RWPE1 (cell line): Measurements from ENCODE around the gene RNU2-63P.
"Not testable (repeated sequence)": the region's sequence is repeated elsewhere in the genome, so short reads cannot be mapped to it uniquely, and the experiment has no call there.

Experiments used
- CTCF ChIA-PET: fragments of 350-600 bp; sonication (Branson Sonifier 250); formaldehyde crosslinking; extraction: SDS; loops from one replicate; lab custom pipeline; 2021; lab: Yijun Ruan, JAX
- POLR2A ChIA-PET: fragments of 400-600 bp; formaldehyde crosslinking; extraction: SDS; loops from one replicate; lab custom pipeline; 2020; ENCODE audit warnings: antibody characterized with exemption; ENCODE audit not compliant: low non-redundant PET; lab: Yijun Ruan, JAX
- DNase-seq: peaks from one replicate; pipeline ENCODE4 v3.0.0; 2012; ENCODE audit warnings: low spot score
- H3K27ac ChIP-seq: fragments of 450-650 bp; 2 replicates; pipeline ENCODE4 v1.5.1; 2017
- CTCF ChIP-seq: fragments of 450-650 bp; conservative IDR thresholded peaks from 2 replicates; pipeline ENCODE4 v1.5.1; 2017; ENCODE audit warnings: low read depth, mild to moderate bottlenecking

The RNU2-63P gene

GRCh38 chr2:88051792-88052191, 35.4 kb upstream of the RNU2-63P start:
- POLR2A ChIA-PET, result no interaction called here
- CTCF ChIA-PET, result no interaction called here

GRCh38 chr2:88049622-88050021, 33.3 kb upstream of the RNU2-63P start:
- no peak for DNase-seq
- no peak overlapping the region for H3K27ac ChIP-seq
- ChIA-PET CTCF (interaction anchor here (1.6 kb wide), 1 partner anchor 11 kb away, joined by 5 read pairs; no protein-coding TSS in a partner anchor), POLR2A (no interaction called here)
- no peak for TF ChIP-seq CTCF

More at GRCh38 chr2:88051792-88052191, 35.4 kb upstream of the RNU2-63P start:
- DNase-seq, result no peak
- no peak for TF ChIP-seq CTCF
- H3K27ac ChIP-seq, result no peak overlapping the region

GRCh38 chr2:88048541-88048940, 32.2 kb upstream of the RNU2-63P start:
- POLR2A ChIA-PET, result no interaction called here
- CTCF ChIA-PET, result no interaction called here
- TF ChIP-seq CTCF, result no peak
- H3K27ac ChIP-seq, result no peak overlapping the region
- DNase-seq, result no peak

GRCh38 chr2:88045561-88045960, 29.2 kb upstream of the RNU2-63P start:
- CTCF ChIA-PET, DNase-seq, H3K27ac ChIP-seq, POLR2A ChIA-PET: not testable (repeated sequence)

GRCh38 chr2:88042476-88042875, 26.1 kb upstream of the RNU2-63P start:
- DNase-seq, result no peak
- POLR2A ChIA-PET, result no interaction called here
- CTCF ChIA-PET, result interaction anchor here (0.7 kb wide), 1 partner anchor 704 kb away, joined by 9 read pairs; no protein-coding TSS in a partner anchor
- no peak overlapping the region for H3K27ac ChIP-seq
- no peak for TF ChIP-seq CTCF

- no peak overlapping the region for H3K27ac ChIP-seq
- ChIA-PET CTCF (no interaction called here), POLR2A (interaction anchor here (0.5 kb wide), 1 partner anchor 528 kb away, joined by 6 read pairs; no protein-coding TSS in a partner anchor)
- no peak for TF ChIP-seq CTCF
- peak; percentile 62 for DNase-seq
Measured at GRCh38 chr2:88038263-88039105, 22.1 kb upstream of the RNU2-63P start.

- DNase-seq, result no peak
- no peak overlapping the region for H3K27ac ChIP-seq
- ChIA-PET POLR2A (no interaction called here), CTCF (no interaction called here)
- TF ChIP-seq CTCF, result no peak
Measured at GRCh38 chr2:88036606-88037005, 20.3 kb upstream of the RNU2-63P start.
